MM.1S (cell line): ENCODE measurements around the gene KYNU.
"Not testable (repeated sequence)": the region's sequence is repeated elsewhere in the genome, so short reads cannot be mapped to it uniquely, and the experiment has no call there.

Experiments used
- DNase-seq: peaks from one replicate; pipeline ENCODE4 v3.0.0-alpha.2; 2015
- H2AFZ ChIP-seq: fragments of 300-600 bp; sonication (generic); 2 replicates; pipeline ENCODE4 v1.6.0; 2016; ENCODE audit warnings: antibody characterized with exemption, low read length
- H3F3A ChIP-seq: fragments of 300-600 bp; sonication (generic); 2 replicates; pipeline ENCODE4 v1.6.1; 2016; ENCODE audit warnings: mild to moderate bottlenecking, antibody characterized with exemption, low read length, moderate library complexity, mixed read lengths; ENCODE audit not compliant: insufficient read depth
- H3K27ac ChIP-seq: fragments of 300-600 bp; sonication (generic); 2 replicates; pipeline ENCODE4 v1.5.1; 2016; ENCODE audit warnings: mild to moderate bottlenecking, low read length
- H3K27me3 ChIP-seq: fragments of 300-600 bp; sonication (generic); replicated peaks from 2 replicates; pipeline ENCODE4 v1.6.0; 2016; ENCODE audit warnings: low read length; ENCODE audit not compliant: insufficient read depth
- H3K36me3 ChIP-seq: fragments of 300-600 bp; sonication (generic); replicated peaks from 2 replicates; pipeline ENCODE4 v1.6.1; 2016; ENCODE audit warnings: mild to moderate bottlenecking, low read length, mixed read lengths; ENCODE audit not compliant: insufficient read depth
- H3K4me1 ChIP-seq: fragments of 300-600 bp; sonication (generic); 2 replicates; pipeline ENCODE4 v1.6.1; 2016; ENCODE audit warnings: low read length, mixed read lengths
- H3K4me2 ChIP-seq: fragments of 300-600 bp; sonication (generic); 2 replicates; pipeline ENCODE4 v1.6.0; 2016; ENCODE audit warnings: low read depth, low read length
- H3K4me3 ChIP-seq: fragments of 300-600 bp; sonication (generic); 2 replicates; pipeline ENCODE4 v1.5.1; 2016; ENCODE audit warnings: low read length, mixed read lengths
- H3K79me2 ChIP-seq: fragments of 300-600 bp; sonication (generic); 2 replicates; pipeline ENCODE4 v1.6.1; 2016; ENCODE audit warnings: mixed run types, low read length, mixed read lengths
- H3K9ac ChIP-seq: fragments of 300-600 bp; sonication (generic); 2 replicates; pipeline ENCODE4 v1.6.1; 2016; ENCODE audit warnings: low read length, mixed read lengths
- H3K9me2 ChIP-seq: fragments of 300-600 bp; sonication (generic); replicated peaks from 2 replicates; pipeline ENCODE4 v1.6.1; 2016; ENCODE audit warnings: mild to moderate bottlenecking, low read length, mixed read lengths; ENCODE audit not compliant: insufficient read depth
- H3K9me3 ChIP-seq: fragments of 300-600 bp; sonication (generic); replicated peaks from 2 replicates; pipeline ENCODE4 v1.6.1; 2016; ENCODE audit warnings: mild to moderate bottlenecking, low read length, mixed read lengths; ENCODE audit not compliant: insufficient read depth
- H4K20me1 ChIP-seq: fragments of 300-600 bp; sonication (generic); 2 replicates; pipeline ENCODE4 v1.6.1; 2016; ENCODE audit warnings: mild to moderate bottlenecking, low read length, moderate library complexity, mixed read lengths; ENCODE audit not compliant: insufficient read depth
- CTCF ChIP-seq: fragments of 300-600 bp; sonication (generic); IDR thresholded peaks from 2 replicates; pipeline ENCODE4 v1.5.1; 2016; ENCODE audit warnings: antibody characterized with exemption, low read length, mixed read lengths
- EZH2 ChIP-seq: fragments of 300-600 bp; sonication (generic); optimal IDR thresholded peaks from 2 replicates; pipeline ENCODE3; 2017; ENCODE audit warnings: low read depth, mild to moderate bottlenecking, antibody characterized with exemption, low read length, mixed read lengths
- EZH2phosphoT487 ChIP-seq: fragments of 300-600 bp; sonication (generic); IDR thresholded peaks from 2 replicates; pipeline ENCODE4 v1.6.1; 2018; ENCODE audit warnings: antibody characterized with exemption, low read length

KYNU gene

GRCh38 chr2:142879151-142879550 is 1.7 kb downstream of the KYNU start:
- no peaks in the 10 kb centered on the region for H3K9me2 ChIP-seq
- DNase-seq: no peak
- H3K27ac ChIP-seq: no peak overlapping the region
- no peaks in the 10 kb centered on the region for H3K79me2 ChIP-seq
- H3K36me3 ChIP-seq: no peaks in the 10 kb centered on the region
- H3K4me3 ChIP-seq: no peak overlapping the region
- TF ChIP-seq CTCF (no peak), EZH2phosphoT487 (no peak), EZH2 (no peak)
- no peak overlapping the region for H2AFZ ChIP-seq
- H3F3A ChIP-seq: no peaks in the 10 kb centered on the region
- no peaks in the 10 kb centered on the region for H4K20me1 ChIP-seq
- no peak overlapping the region for H3K4me2 ChIP-seq
- no peak overlapping the region for H3K9ac ChIP-seq
- H3K27me3 ChIP-seq: no peaks in the 10 kb centered on the region
- H3K4me1 ChIP-seq: no peaks in the 10 kb centered on the region
- no peaks in the 10 kb centered on the region for H3K9me3 ChIP-seq

GRCh38 chr2:142880279-142880678 is 2.8 kb downstream of the KYNU start:
- no peak for DNase-seq
- Histone ChIP-seq H3K36me3 (no peaks in the 10 kb centered on the region), H3K9me3 (no peaks in the 10 kb centered on the region), H3K9me2 (no peaks in the 10 kb centered on the region), H3K9ac (no peak overlapping the region), H3F3A (no peaks in the 10 kb centered on the region), H3K4me2 (no peak overlapping the region), H4K20me1 (no peaks in the 10 kb centered on the region), H3K27ac (no peak overlapping the region), H3K4me3 (no peak overlapping the region), H3K79me2 (no peaks in the 10 kb centered on the region), H3K27me3 (no peaks in the 10 kb centered on the region), H2AFZ (no peak overlapping the region), H3K4me1 (no peaks in the 10 kb centered on the region)
- no peak for TF ChIP-seq CTCF
- no peak for TF ChIP-seq EZH2phosphoT487
- no peak for TF ChIP-seq EZH2

GRCh38 chr2:142881619-142882018 is 4.2 kb downstream of the KYNU start:
- H3K4me3 ChIP-seq: no peak overlapping the region

GRCh38 chr2:142882500-142882899 is 5.0 kb downstream of the KYNU start:
- not testable (repeated sequence) for H3K79me2 ChIP-seq, H3K27ac ChIP-seq, H3K4me3 ChIP-seq, H4K20me1 ChIP-seq, H3K9me3 ChIP-seq, H3K27me3 ChIP-seq, H3K9ac ChIP-seq, H2AFZ ChIP-seq, H3K9me2 ChIP-seq, H3K4me2 ChIP-seq, DNase-seq, H3K36me3 ChIP-seq, H3K4me1 ChIP-seq, H3F3A ChIP-seq

More at GRCh38 chr2:142881619-142882018, 4.2 kb downstream of the KYNU start:
- Histone ChIP-seq H4K20me1 (no peaks in the 10 kb centered on the region), H3F3A (no peaks in the 10 kb centered on the region), H3K36me3 (no peaks in the 10 kb centered on the region), H3K9me2 (no peaks in the 10 kb centered on the region), H3K27ac (no peak overlapping the region), H3K27me3 (no peaks in the 10 kb centered on the region), H3K9ac (no peak overlapping the region), H3K4me1 (no peaks in the 10 kb centered on the region), H3K79me2 (no peaks in the 10 kb centered on the region), H2AFZ (no peak overlapping the region), H3K4me2 (no peak overlapping the region), H3K9me3 (no peaks in the 10 kb centered on the region)
- no peak for TF ChIP-seq EZH2phosphoT487
- no peak for TF ChIP-seq CTCF
- no peak for TF ChIP-seq EZH2
- no peak for DNase-seq
